Stimulated activated naive B cell treated with anti-CD40 and anti-IgM and Interleukin-4, amounts not matched to agents 10 μg/mL and 1 μg/mL and 100 μg/mL, for 72 hours (primary cell): Measurements from ENCODE around the gene FLRT1.

Experiments used
- ATAC-seq, 2 donors: fragments of 150-1000 bp; cut with Tn5 transposase; replicated peaks; 2 replicates each; pipeline ENCODE4 v1.10.0; 2021; ENCODE audit warnings: moderate library complexity in 1 of 2
- DNase-seq: peaks from one replicate; pipeline ENCODE4 v3.0.0; 2021
- H3K27ac Mint-ChIP-seq: one replicate; pipeline ENCODE4 v1.8.0; 2022; ENCODE audit warnings: mild to moderate bottlenecking, mixed read lengths
- H3K27me3 Mint-ChIP-seq, 2 donors: one replicate each; pipeline ENCODE4 v1.8.0; 2022; ENCODE audit warnings: mixed read lengths in 2 of 2
- H3K36me3 Mint-ChIP-seq, 2 donors: one replicate each; pipeline ENCODE4 v1.8.0; 2022; ENCODE audit warnings: mixed read lengths in 2 of 2, mild to moderate bottlenecking in 1 of 2
- H3K4me1 Mint-ChIP-seq, 2 donors: one replicate each; pipeline ENCODE4 v1.8.0; 2022; ENCODE audit warnings: mixed read lengths in 2 of 2, mild to moderate bottlenecking in 1 of 2
- H3K4me3 Mint-ChIP-seq, 2 donors: one replicate each; pipeline ENCODE4 v1.8.0; 2022; ENCODE audit warnings: mild to moderate bottlenecking in 2 of 2, mixed read lengths in 2 of 2, moderate library complexity in 1 of 2
- H3K9me3 Mint-ChIP-seq, 2 donors: one replicate each; pipeline ENCODE4 v1.8.0; 2022; ENCODE audit warnings: mixed read lengths in 2 of 2, mild to moderate bottlenecking in 1 of 2

FLRT1 gene

DNA sequence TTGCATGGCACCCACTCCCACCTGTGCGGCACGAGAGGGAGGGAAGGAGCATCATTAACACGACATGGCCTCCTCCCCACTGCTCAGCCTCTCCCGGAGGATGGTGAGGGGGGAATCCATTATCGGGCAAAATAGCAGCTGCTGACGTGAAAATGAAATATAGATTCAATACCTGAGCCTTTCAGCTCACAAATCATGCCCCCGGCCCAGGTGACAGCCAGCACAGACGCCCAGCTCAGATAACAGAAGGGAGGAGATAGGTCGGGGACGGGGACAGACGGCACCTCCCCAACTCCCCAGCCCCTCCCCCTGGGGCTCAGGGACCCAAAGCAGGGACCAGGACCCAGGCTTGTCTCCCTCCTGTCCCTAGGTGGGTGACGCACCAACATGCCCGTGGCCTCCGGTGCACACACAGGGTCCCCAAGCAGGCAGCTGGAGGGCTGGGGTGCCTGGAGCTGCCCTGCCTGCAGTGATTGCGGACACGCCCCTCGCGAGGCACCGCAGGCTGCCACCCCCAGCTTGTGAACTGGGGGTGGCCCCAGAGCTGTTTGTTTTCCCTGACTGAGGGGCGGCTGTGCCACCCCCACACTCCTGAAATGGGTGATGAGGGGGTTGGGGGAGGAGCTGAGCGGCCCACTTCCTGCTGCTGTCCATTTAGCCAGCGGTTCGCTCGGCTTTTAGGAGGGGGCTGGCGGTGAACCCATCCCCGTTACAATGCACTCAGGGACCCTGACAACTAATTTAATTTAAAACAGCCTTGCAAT lies 31.7 kb downstream of the FLRT1 start:
- peaks cover 8 to 10% of the 10 kb centered on the region in 2 donors for H3K27me3 Mint-ChIP-seq
- H3K4me3 Mint-ChIP-seq: no peak overlapping the region
- no peaks in the 10 kb centered on the region for H3K36me3 Mint-ChIP-seq
- no peaks in the 10 kb centered on the region for H3K4me1 Mint-ChIP-seq
- DNase-seq: no peak
- no peaks in the 10 kb centered on the region for H3K9me3 Mint-ChIP-seq
- no peak overlapping the region for H3K27ac Mint-ChIP-seq
- no peak for ATAC-seq

DNA sequence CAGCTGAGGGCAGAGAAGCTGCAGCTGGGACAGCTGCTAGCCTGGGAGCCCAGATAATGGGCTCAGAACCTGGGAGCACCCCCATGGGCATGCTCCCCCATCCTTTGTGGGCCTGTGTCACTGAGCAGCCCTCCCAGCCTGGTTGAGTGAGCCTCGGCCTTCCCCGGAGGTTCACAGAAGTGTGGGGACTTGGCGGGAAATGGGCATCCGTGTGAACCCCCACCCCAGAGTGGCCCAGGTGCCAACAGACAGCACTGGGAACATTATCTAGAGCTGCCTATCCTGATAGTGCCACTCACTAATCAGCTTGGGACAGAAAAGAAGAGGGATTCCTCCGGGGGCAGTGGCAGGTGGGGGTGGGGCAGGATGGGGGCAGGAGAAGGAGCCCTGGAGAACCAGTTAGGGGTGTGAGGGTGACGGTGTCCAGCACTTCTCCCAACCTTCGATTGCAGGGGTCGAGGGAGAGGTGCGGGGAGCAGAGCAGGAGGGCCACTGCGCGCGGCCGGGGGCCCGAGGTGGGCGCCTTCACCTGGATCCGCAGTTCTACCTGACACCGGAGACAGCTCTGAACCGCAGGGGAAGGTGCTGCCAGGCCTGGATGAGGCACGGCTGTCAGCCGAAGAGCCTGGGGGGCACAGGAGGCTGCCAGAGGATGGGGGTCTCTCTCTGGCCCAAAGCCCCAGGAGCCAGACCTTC lies 33.1 kb downstream of the FLRT1 start:
- Mint-ChIP-seq H3K27me3 (peaks cover 0 to 4% of the 10 kb centered on the region in 2 donors), H3K36me3 (no peaks in the 10 kb centered on the region), H3K4me3 (no peak overlapping the region), H3K9me3 (no peaks in the 10 kb centered on the region), H3K27ac (no peak overlapping the region), H3K4me1 (no peaks in the 10 kb centered on the region)
- ATAC-seq (no peak), DNase-seq (no peak)

DNA sequence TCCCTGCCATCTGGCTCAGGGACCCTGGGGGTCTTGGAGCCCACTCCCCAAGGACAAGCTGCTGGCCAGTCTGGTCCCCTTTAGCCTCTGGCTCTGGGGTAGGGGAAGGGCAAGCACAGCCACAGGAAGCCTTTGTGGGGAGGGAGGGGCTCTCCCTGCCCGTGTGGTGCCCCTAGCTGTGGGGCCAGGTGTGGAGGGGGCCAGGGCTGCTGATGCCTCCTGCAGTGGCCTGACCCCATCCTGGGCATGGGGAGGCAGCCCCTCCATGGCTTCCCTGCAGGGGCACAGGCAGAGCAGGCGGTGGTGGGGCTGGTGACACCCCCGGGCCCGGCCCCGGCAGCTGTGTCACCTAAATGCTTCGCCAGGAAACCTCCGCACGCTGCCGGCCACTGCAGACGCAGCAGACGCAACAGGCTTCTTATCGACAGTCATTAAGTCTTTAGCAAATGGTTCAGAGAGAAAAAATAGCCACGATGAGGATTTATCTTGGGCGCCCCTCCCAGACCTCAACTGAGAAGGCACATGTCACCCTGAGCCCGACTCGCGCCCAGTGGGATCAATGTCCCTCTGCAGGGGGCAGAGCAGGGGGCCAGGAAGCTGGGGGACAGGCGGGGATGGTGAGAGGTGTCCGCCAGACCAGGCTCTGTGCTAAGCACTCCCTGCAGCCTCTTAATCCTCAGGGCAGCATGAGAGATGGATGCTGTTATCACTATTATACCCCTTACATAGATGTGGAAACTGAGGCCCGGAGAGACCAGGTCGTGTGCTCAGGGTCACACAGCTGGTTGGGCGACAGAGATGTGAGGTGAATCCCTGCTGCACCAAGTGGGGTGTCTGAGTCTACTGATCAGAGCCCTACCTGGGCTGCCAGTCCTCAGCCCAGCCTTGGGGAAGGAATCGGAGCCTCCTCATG lies 33.9 kb downstream of the FLRT1 start:
- ATAC-seq (no peak), DNase-seq (no peak)
- Mint-ChIP-seq H3K4me1 (no peaks in the 10 kb centered on the region), H3K27ac (no peak overlapping the region), H3K27me3 (peaks cover 0 to 4% of the 10 kb centered on the region in 2 donors), H3K9me3 (no peaks in the 10 kb centered on the region), H3K36me3 (no peaks in the 10 kb centered on the region), H3K4me3 (no peak overlapping the region)

DNA sequence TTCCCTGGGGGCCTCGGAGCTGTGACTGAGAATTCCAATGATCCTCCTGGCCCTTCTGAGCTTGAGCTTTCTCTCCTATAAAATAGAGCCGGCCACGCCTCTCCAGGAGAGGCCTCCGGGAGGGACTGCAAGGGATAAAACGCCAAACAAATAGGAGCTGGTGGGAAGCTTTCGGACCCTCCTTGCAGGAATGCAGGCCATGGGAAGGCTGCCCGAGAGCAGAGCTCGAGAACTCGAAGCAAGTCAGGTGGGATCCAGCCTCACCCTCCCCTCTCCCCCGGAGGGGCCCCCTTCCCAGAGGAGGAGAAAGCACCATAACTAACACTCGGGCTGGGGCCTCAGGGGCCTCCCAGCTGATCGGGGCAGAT lies 34.6 kb downstream of the FLRT1 start:
- Mint-ChIP-seq H3K4me3 (no peak overlapping the region), H3K4me1 (no peaks in the 10 kb centered on the region), H3K27ac (no peak overlapping the region), H3K36me3 (no peaks in the 10 kb centered on the region), H3K9me3 (no peaks in the 10 kb centered on the region), H3K27me3 (no peaks in the 10 kb centered on the region)
- ATAC-seq (no peak), DNase-seq (no peak)

DNA sequence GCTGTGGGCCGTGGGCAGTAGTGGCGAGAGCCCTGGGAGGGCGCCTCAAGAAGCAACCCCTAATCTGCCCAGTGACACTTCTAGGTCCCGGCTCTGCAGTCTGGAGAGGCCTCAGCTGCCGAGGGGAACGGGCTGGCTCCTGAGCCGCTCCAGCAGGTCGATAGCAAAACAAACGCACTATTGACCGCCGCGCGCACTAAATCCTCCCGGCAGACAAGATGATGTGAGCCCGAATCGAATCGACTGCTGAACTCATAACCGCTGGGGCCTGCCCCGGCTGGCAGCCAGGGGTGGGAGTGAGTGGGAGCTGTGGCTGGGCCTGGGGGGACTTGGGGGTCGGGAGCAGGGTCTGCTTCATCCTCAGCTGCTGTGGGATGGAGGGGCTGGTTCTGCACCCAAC lies 36.1 kb downstream of the FLRT1 start:
- Mint-ChIP-seq H3K9me3 (no peaks in the 10 kb centered on the region), H3K4me1 (no peaks in the 10 kb centered on the region), H3K4me3 (no peak overlapping the region), H3K27me3 (no peaks in the 10 kb centered on the region), H3K27ac (no peak overlapping the region), H3K36me3 (no peaks in the 10 kb centered on the region)
- ATAC-seq (no peak), DNase-seq (no peak)

DNA sequence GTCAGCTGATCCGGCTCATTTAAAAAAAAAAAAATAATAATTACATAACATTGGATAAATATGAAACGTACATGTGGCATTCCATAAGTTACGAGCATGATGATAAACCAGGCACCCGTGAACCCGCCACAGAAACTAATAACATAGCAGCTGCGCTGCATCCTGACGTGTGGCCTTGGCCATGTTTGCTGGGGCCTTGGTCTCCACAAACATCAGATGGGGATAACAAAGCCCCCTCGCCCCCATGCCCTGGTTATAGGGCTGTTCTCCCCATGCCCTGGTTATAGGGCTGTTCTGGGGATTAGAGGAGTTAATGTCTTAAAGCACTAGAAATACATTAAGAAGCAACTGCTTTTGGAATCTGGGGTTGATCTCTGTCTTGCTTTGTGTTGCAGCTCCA lies 36.7 kb downstream of the FLRT1 start:
- H3K4me3 Mint-ChIP-seq: no peak overlapping the region
- no peak overlapping the region for H3K27ac Mint-ChIP-seq
- no peaks in the 10 kb centered on the region for H3K4me1 Mint-ChIP-seq
- ATAC-seq: no peak
- no peaks in the 10 kb centered on the region for H3K36me3 Mint-ChIP-seq
- no peak for DNase-seq
- no peaks in the 10 kb centered on the region for H3K27me3 Mint-ChIP-seq
- no peaks in the 10 kb centered on the region for H3K9me3 Mint-ChIP-seq

DNA sequence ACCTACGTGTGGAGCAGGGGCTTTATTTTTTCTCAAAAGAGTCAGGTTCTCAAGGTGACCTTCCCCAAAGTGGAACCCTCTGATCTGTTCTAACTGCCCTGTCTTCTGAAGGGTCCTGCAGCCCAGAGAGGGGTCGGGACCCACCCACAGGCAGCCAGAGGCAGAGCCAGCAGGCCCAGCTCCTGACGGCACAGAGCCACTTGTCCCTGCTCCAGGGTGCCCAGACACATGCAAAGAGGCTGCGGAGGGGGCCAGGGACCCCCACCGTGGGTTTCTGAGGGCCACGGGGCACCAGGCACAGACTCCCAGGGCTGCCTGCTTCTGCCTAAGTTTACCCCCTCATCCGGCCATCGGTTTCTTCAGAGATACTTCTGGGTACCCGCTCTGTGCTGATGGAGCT lies 37.1 kb downstream of the FLRT1 start:
- H3K4me1 Mint-ChIP-seq: no peaks in the 10 kb centered on the region
- ATAC-seq (no peak), DNase-seq (no peak)
- no peak overlapping the region for H3K4me3 Mint-ChIP-seq
- H3K9me3 Mint-ChIP-seq: no peaks in the 10 kb centered on the region
- no peaks in the 10 kb centered on the region for H3K27me3 Mint-ChIP-seq
- no peak overlapping the region for H3K27ac Mint-ChIP-seq
- no peaks in the 10 kb centered on the region for H3K36me3 Mint-ChIP-seq

DNA sequence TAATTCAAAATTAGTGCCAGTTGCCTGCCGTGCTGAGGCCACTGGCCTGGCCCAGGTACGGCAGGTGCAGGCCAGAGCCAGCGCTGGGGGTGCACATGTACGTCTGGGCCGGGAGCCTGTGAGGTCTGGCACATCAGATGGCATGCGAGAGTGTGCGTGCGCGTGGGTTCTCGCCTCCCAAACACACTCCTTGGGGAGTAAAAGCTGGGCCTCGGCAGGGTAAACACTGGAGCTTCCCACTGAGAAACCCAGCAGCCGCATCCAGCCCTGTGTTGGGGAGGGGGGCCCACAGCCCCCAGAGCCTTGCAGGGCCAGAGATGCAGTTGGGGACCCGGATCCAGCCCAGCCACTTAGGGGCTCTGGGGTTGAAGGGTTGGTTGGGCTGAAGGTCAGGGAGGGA lies 37.8 kb downstream of the FLRT1 start:
- Mint-ChIP-seq H3K9me3 (no peaks in the 10 kb centered on the region), H3K27ac (no peak overlapping the region), H3K4me1 (no peaks in the 10 kb centered on the region), H3K4me3 (no peak overlapping the region), H3K27me3 (no peaks in the 10 kb centered on the region), H3K36me3 (no peaks in the 10 kb centered on the region)
- no peak for ATAC-seq
- no peak for DNase-seq

DNA sequence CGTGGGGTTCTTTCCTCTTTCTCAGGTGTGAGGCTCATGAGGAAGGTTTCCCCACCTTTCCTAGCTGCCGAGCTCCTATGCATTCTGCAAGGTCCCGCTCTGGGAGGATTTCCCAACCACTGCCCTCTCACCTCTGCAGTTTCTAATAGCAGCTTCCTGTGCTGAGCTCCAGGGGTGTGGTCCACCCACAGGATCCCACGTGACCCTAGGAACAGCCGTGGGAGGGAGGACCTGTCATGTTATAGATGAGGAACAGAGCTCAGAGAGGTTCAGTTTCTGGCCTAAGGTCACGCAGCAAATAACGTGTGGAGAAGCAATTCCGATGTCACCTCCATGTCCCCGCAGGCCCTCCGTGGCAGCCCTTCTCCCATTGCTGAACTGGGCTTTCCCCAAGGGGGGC lies 38.5 kb downstream of the FLRT1 start:
- Mint-ChIP-seq H3K36me3 (no peaks in the 10 kb centered on the region), H3K27ac (no peak overlapping the region), H3K4me3 (no peak overlapping the region), H3K4me1 (no peaks in the 10 kb centered on the region), H3K9me3 (no peaks in the 10 kb centered on the region), H3K27me3 (no peaks in the 10 kb centered on the region)
- ATAC-seq (no peak), DNase-seq (no peak)

DNA sequence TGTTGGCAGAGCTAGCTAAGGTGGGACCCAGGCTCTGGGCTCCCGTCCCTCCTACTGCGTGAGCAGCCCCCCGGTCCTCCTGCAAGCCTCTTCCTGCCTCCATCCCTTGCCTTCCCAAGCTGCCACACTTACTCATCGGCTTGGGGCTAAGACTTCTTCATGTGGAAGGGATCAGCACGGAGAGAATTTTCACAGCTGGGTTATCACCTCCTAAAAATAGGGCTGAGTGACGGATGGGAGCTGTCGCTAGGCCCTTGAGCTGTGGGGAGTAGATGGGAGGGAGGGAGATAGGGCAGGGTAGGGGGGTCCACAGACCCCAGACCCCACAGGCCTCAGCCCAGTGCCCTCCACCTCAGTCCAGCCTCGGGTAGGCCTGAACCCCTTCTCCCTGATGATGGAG lies 41.0 kb downstream of the FLRT1 start:
- H3K4me1 Mint-ChIP-seq: peaks cover 0 to 3% of the 10 kb centered on the region in 2 donors

DNA sequence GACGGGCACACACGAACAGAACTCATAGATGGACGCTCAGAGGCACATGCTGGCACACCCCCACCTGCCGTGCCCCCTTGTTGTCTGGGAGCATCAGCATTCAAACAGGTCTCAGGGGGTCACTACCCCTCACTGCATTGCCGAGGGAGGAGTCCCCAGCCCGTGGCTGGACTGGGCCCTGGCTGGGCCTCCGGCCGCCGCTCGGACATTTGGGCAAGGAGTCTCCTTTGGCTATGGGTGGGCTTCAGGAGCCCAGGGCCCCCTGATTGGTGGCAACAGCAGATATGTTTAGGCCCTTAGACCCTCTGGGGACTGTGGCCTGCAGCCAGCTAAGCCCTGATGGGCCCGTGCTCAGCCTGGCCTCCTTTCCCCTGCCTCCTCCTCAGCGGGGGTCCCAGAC lies 41.9 kb downstream of the FLRT1 start:
- Mint-ChIP-seq H3K4me1 (peaks cover 0 to 3% of the 10 kb centered on the region in 2 donors), H3K9me3 (no peaks in the 10 kb centered on the region), H3K27ac (no peak overlapping the region), H3K4me3 (no peak overlapping the region), H3K36me3 (no peaks in the 10 kb centered on the region), H3K27me3 (no peaks in the 10 kb centered on the region)
- DNase-seq (no peak), ATAC-seq (no peak)

More for the DNA sequence above, 41.0 kb downstream of the FLRT1 start:
- no peaks in the 10 kb centered on the region for H3K27me3 Mint-ChIP-seq
- H3K9me3 Mint-ChIP-seq: no peaks in the 10 kb centered on the region
- DNase-seq (no peak), ATAC-seq (no peak)
- no peak overlapping the region for H3K27ac Mint-ChIP-seq
- H3K36me3 Mint-ChIP-seq: no peaks in the 10 kb centered on the region
- H3K4me3 Mint-ChIP-seq: no peak overlapping the region

DNA sequence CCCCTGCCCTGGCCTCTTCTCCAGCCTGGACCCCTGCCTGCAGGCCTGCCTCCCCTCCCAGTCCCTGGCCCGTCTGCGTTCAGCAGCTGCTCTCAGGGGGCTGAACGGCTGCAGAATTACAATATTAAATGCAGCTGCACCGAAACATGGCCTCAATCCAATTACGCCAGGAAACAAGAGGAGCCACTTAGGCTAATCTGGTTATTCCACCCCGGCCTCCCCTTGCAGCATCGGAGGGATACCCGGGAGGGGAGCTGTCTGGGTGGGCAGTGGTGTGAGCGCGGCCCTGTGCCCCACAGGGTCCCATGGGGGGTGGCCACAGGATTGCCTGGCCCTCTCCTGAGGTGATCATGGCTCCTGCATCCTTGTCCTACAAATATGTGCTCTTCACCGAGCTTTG lies 42.6 kb downstream of the FLRT1 start:
- no peaks in the 10 kb centered on the region for H3K36me3 Mint-ChIP-seq
- H3K4me1 Mint-ChIP-seq: peaks cover 0 to 3% of the 10 kb centered on the region in 2 donors
- no peak overlapping the region for H3K27ac Mint-ChIP-seq
- H3K27me3 Mint-ChIP-seq: no peaks in the 10 kb centered on the region
- no peaks in the 10 kb centered on the region for H3K9me3 Mint-ChIP-seq
- DNase-seq: no peak
- no peak overlapping the region for H3K4me3 Mint-ChIP-seq
- ATAC-seq: no peak

DNA sequence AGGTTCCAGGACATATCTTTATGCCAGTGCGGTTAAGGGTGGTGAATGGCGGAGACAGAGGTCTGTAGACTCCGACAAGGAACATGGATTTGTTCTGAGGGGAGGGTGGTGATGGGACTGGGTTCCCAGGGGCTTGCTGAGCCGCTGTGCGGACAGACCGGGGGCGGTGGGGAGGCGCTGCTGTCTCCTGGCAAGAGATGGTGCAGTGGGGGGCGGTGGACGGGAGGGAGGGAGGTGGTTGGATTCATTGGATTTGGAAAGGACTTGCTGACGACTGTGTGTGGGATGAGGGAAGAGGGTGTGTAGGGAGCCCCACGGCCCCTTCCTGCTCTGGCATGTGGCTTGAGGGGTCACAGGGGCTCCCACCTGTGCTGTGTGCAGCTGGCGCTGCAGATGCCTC lies 43.2 kb downstream of the FLRT1 start:
- DNase-seq: no peak
- H3K4me3 Mint-ChIP-seq: no peak overlapping the region
- H3K27me3 Mint-ChIP-seq: no peaks in the 10 kb centered on the region
- no peaks in the 10 kb centered on the region for H3K9me3 Mint-ChIP-seq
- H3K4me1 Mint-ChIP-seq: peaks cover 0 to 3% of the 10 kb centered on the region in 2 donors
- no peak overlapping the region for H3K27ac Mint-ChIP-seq
- no peaks in the 10 kb centered on the region for H3K36me3 Mint-ChIP-seq
- no peak for ATAC-seq

DNA sequence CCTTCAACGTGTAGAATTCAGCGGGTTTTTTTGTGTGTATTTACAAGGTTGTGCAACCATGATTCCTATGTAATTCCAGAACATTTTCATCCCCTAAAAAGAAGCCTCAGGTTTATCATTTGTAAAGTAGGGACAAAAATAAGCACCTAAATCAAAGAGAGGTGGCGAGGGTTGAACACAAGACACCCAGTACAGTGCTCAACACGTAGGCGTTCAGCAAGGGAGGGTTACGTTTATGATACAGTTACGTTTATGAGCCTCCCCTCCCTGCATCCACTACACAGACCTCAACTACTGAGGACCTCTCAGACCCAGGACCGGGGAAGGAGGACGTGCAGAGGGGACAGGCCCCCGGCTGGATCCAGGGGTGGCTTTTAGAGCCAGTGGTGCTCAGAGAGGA lies 44.7 kb downstream of the FLRT1 start:
- no peak for ATAC-seq
- H3K4me1 Mint-ChIP-seq: peaks cover 0 to 3% of the 10 kb centered on the region in 2 donors
- H3K9me3 Mint-ChIP-seq: no peaks in the 10 kb centered on the region

More for the DNA sequence above, 44.7 kb downstream of the FLRT1 start:
- Mint-ChIP-seq H3K27me3 (no peaks in the 10 kb centered on the region), H3K27ac (no peak overlapping the region), H3K4me3 (no peak overlapping the region), H3K36me3 (no peaks in the 10 kb centered on the region)
- DNase-seq: no peak
